ENCODE data around the gene DDHD1. TPM values are rescaled to one million over a fixed set of nuclear protein-coding genes. Genes with fewer than 3 reads are reported as not detected.
A peak's percentile ranks its signal among the peaks of the same experiment; 100 is the strongest.
"Not testable (repeated sequence)": the region's sequence is repeated elsewhere in the genome, so short reads cannot be mapped to it uniquely, and the experiment has no call there.

Gene DDHD1
- total RNA-seq, 2 donors from 2014 or later, result 77.1 to 80.4 TPM

DNA sequence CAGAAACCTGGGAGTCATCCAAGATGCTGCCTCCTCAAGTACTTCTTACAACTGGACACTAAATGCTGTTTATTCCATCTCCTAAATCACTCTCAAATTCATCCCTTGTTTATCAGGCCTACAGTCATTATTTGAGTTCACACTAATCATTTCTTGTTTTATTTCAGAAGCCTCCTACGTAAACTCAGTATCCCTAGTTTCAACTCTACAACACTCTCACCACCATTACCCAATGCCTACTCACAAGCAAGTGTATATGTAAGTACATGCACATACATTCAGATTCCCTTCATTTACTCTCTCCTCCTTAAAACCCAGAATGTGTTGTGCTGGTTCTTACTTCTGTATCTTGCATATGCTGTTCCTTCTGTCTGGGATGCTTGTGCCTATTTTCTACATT is 43.0 kb downstream of the DDHD1 start:
- no peaks in the 10 kb centered on the region for H3K27me3 Mint-ChIP-seq
- no peak overlapping the region for H3K4me3 Mint-ChIP-seq
- ATAC-seq (no peak), DNase-seq (no peak)
- no peaks in the 10 kb centered on the region for H3K9me3 ChIP-seq (ENCODE audit: control insufficient read depth, low read length, poor library complexity, severe bottlenecking)
- no peak overlapping the region for H3K27ac Mint-ChIP-seq
- peaks cover 7% of the 10 kb centered on the region for H3K4me1 Mint-ChIP-seq
- no peaks in the 10 kb centered on the region for H3K36me3 Mint-ChIP-seq (ENCODE audit: low read depth)

DNA sequence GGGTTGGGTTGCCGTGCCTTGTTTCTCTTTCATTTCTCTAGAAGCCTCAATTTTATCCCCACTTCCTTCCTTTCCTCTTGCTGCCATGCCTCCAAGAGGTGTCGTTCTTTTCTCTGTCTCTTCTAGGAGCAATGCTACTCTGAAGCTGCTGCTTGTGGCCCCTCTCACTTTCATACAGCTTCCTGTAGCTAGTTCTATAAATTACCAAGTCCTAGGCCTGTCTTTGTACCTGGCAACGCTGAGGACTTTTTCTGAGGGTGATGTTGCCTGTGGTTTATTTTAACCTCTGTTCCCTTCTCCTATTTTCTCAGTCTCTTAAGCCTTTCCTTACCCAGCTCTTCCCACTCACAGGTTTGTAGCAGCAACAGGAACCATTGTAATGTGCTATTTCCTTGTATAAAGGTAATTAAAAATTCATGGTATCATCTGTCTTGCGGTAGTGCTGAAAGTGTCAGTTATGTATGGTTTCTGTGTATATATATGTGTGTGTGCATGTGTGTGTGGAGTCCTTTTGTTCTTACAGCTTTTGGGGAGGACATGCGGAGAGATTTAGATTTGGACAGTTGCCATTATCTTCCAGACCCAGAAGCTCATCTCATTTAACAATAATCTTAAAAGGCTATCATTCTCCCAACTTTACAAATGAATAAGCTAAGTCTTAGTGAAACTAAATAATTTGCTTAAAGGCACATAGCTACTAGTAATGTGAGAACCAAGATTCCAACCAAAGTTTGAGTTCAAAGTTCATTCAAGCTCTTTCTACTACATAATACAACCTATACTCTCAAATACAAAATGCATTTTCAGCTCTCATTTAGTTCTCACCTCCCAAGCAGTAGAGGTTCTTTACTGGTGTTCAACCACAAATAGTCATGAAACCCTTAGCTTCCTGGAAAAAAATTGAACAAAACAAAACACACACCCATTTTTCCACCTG is 43.8 kb downstream of the DDHD1 start:
- no peaks in the 10 kb centered on the region for H3K9me3 ChIP-seq (ENCODE audit: control insufficient read depth, low read length, poor library complexity, severe bottlenecking)
- Mint-ChIP-seq H3K27me3 (no peaks in the 10 kb centered on the region), H3K4me1 (peaks cover 4% of the 10 kb centered on the region), H3K36me3 (ENCODE audit: low read depth) (no peaks in the 10 kb centered on the region), H3K4me3 (no peak overlapping the region), H3K27ac (no peak overlapping the region)
- DNase-seq, result peak in 1 of 3 donors; percentile 16
- ATAC-seq, result peak; percentile 74

DNA sequence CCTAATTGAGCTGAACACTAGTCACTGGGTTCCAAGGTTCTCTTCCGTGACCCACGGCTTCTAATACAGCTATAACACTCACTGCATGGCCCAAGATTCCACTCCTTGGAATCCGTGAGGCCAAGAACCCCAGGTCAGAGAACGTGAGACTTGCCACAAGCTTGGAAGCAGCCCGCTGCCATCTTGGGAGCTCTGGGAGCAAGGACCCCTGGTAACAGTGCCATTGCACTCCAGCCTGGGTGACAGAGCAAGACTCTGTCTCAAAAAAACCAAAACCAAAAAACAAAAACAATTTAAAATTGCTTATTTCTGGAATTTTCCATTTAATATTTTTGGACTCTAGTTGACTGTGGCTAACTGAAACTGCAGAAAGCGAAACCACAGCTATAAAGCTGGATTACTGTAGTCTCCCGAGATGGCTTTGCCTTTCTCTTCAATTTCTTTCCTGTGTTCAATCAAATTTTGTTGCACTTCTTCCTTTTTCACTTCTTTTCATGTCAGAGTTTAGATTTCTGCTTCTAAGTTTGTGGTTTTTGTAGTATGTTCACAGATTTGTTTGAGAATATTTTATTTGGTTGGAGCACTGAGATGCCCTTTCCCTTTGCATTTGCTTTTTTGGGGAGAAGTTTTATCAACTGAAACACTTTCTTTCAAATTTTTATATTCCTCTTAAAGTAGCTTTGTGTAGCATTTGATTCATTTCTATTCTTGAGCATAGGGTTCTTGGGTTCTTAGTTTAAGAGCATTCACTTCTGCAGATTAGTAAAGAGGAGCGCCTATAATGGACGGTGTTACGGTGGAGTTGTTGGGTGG is 44.6 kb downstream of the DDHD1 start:
- no peaks in the 10 kb centered on the region for H3K9me3 ChIP-seq (ENCODE audit: control insufficient read depth, low read length, poor library complexity, severe bottlenecking)
- Mint-ChIP-seq H3K27ac (no peak overlapping the region), H3K36me3 (ENCODE audit: low read depth) (no peaks in the 10 kb centered on the region), H3K4me3 (no peak overlapping the region), H3K4me1 (peaks cover 4% of the 10 kb centered on the region), H3K27me3 (no peaks in the 10 kb centered on the region)
- DNase-seq, result no peak
- peak; percentile 83 for ATAC-seq

DNA sequence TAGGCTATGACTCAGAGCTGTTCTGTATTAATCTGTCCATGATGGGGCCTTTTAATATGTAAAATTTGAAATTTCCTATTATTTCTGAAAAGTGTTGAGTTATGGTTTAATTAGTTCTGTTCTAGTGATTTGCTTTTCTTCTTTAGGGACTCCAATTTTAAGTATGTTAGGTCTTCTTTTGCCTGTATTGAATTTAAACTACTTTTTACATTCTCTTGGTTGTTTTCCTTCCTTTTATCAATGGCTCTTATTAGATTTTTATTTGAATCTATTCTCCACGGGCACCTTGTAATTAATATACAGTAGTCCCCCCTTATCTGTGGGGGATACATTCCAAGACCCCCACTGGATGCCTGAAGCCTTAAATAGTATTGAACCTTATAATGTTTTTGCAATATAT is 46.4 kb downstream of the DDHD1 start:
- Mint-ChIP-seq H3K27ac (no peak overlapping the region), H3K4me1 (peaks cover 8% of the 10 kb centered on the region), H3K36me3 (ENCODE audit: low read depth) (peaks cover 3% of the 10 kb centered on the region), H3K4me3 (no peak overlapping the region), H3K27me3 (no peaks in the 10 kb centered on the region)
- ATAC-seq (no peak), DNase-seq (no peak)
- no peaks in the 10 kb centered on the region for H3K9me3 ChIP-seq (ENCODE audit: control insufficient read depth, low read length, poor library complexity, severe bottlenecking)

DNA sequence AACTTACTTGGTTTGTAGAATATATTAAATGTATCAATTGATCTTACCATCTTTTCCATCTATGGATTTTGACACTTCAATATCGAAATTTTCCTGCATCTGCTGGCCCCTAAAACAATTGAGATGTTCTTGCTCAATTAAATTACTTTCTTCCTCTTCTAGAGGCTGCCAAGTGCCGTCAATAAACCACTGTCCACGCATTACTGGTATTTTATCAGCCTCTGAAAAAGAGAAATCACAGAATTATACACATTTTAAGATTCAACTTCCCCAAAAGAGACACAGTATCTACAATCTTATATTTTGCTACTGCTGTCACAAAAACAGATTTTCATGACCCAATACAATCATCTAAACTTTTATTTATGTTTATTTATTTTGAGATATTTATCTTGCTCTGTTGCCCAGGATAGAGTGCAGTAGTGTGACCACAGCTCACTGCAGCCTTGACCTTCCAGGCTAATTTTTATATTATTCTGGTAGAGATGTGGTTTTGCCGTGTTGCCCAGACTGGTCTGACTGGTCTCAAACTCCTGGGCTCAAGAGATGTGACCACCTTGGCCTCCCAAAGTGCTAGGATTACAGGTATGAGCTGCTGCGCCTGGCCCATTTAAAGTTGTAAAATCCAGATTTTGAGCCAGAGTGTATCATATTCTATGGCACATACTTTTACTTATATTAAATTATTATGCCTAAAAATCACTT is 49.3 kb downstream of the DDHD1 start:
- H3K9me3 ChIP-seq (ENCODE audit: control insufficient read depth, low read length, poor library complexity, severe bottlenecking), result no peaks in the 10 kb centered on the region

DNA sequence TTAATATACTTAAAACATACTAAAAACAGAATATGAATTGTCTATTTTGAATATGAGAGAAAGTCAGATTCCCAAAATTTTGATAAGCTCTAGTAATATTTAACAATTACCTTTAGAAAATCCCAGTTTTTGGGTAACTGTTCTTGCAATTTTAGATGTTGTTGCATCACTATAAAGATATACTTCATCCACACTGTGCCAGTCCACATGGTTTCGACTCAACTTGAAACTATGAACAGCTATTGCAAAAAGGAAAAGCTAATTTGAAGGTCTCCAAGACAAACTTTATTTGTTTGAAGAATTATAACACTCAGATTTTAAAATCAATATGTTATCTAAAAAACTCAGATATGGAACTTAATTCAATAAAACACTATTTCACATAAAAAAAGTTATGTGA is 59.9 kb downstream of the DDHD1 start:
- no peak overlapping the region for H3K4me3 Mint-ChIP-seq
- H3K9me3 ChIP-seq (ENCODE audit: control insufficient read depth, low read length, poor library complexity, severe bottlenecking), result no peaks in the 10 kb centered on the region
- H3K27ac Mint-ChIP-seq, result no peak overlapping the region
- peaks cover 3% of the 10 kb centered on the region for H3K36me3 Mint-ChIP-seq (ENCODE audit: low read depth)
- DNase-seq (no peak), ATAC-seq (no peak)
- H3K4me1 Mint-ChIP-seq, result peaks cover 3% of the 10 kb centered on the region
- H3K27me3 Mint-ChIP-seq, result no peaks in the 10 kb centered on the region

More for the DNA sequence above, 49.3 kb downstream of the DDHD1 start:
- ATAC-seq, result no peak
- H3K27ac Mint-ChIP-seq, result peak overlapping the region; percentile 4
- peaks cover 3% of the 10 kb centered on the region for H3K36me3 Mint-ChIP-seq (ENCODE audit: low read depth)
- H3K4me3 Mint-ChIP-seq, result no peak overlapping the region
- peaks cover 8% of the 10 kb centered on the region for H3K4me1 Mint-ChIP-seq
- DNase-seq, result no peak
- H3K27me3 Mint-ChIP-seq, result no peaks in the 10 kb centered on the region

DNA sequence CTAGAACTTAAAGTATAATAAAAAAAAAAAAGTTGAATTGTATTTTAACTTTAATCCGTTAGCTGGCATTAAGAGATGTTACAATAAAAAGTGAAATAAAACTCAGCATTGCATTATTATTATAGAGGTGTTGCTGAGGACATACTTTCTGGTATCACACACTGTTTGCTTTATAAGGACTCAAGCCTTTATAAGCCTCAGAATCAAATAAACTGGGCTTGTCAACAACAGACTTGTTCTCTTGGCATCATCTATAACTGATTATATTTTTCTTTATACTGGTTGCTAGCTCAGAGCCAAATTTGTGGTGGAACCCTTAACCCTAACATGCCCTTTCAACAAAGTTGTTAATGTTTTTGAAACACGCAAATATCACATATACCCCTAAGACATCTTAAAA is 62.3 kb downstream of the DDHD1 start:
- Mint-ChIP-seq H3K4me1 (peaks cover 18% of the 10 kb centered on the region), H3K4me3 (no peak overlapping the region), H3K36me3 (ENCODE audit: low read depth) (peaks cover 8% of the 10 kb centered on the region)

DNA sequence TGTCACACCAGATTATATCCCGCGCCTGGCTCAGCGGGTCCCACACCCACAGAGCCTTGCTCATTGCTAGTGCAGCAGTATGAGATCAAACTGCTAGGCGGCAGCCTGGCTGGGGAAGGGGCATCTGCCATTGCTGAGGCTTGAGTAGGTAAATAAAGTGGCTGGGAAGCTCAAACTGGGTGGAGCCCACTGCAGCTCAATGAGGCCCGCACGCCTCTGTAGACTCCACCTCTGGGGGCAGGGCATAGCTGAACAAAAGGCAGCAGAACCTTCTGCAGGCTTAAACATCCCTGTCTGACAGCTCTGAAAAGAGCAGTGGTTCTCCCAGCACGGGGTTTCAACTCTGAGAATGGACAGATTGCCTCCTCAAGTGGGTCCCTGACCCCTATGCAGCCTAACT is 68.2 kb downstream of the DDHD1 start:
- not testable (repeated sequence) for H3K4me3 Mint-ChIP-seq; H3K9me3 ChIP-seq (ENCODE audit: control insufficient read depth, low read length, poor library complexity, severe bottlenecking); H3K27ac Mint-ChIP-seq; H3K27me3 Mint-ChIP-seq; DNase-seq; ATAC-seq
- H3K4me1 Mint-ChIP-seq, result peaks cover 27% of the 10 kb centered on the region
- H3K36me3 Mint-ChIP-seq (ENCODE audit: low read depth), result peaks cover 13% of the 10 kb centered on the region

More for the DNA sequence above, 62.3 kb downstream of the DDHD1 start:
- ATAC-seq (no peak), DNase-seq (no peak)
- Mint-ChIP-seq H3K27me3 (no peaks in the 10 kb centered on the region), H3K27ac (no peak overlapping the region)
- no peaks in the 10 kb centered on the region for H3K9me3 ChIP-seq (ENCODE audit: control insufficient read depth, low read length, poor library complexity, severe bottlenecking)

DNA sequence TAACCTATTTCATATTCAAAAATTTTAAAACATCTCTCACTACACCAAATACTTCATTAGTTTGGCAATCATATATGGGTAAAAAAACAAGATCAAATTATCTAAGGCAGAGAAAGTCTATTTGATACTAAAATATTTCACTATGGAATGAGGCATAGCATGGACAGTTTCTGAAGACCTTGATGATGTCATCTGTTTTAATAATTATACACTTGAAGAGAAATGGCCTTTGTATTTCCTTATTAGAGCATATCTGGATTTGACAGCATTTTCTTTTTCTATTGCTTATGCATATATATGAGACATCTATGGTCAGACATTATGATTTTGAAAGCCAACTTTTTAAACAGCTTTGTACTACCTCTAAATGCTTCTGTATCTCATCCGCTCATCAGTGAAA is 88.6 kb downstream of the DDHD1 start:
- H3K27ac Mint-ChIP-seq, result no peak overlapping the region
- H3K27me3 Mint-ChIP-seq, result no peaks in the 10 kb centered on the region
- H3K4me3 Mint-ChIP-seq, result no peak overlapping the region
- H3K36me3 Mint-ChIP-seq (ENCODE audit: low read depth), result peaks cover 3% of the 10 kb centered on the region
- DNase-seq (no peak), ATAC-seq (no peak)
- no peaks in the 10 kb centered on the region for H3K9me3 ChIP-seq (ENCODE audit: control insufficient read depth, low read length, poor library complexity, severe bottlenecking)
- peaks cover 3% of the 10 kb centered on the region for H3K4me1 Mint-ChIP-seq

DNA sequence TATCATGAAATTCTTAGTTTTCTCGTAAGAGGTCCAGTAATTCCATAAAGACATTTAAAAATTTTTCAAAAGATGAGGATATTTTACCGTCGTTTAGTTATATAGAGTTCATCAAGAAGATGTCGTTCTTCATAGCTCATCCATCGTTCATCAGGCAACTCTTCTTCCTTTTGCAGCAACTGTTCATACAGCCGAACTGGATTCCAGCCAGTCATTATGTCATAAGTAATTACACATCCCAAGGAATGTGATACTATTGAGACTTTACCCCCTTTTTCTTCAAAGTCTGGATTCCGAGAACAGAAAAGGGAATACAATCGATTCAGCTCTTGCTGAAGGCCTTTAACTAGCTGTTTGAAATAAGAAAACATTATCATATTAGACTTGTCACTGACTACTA is 90.3 kb downstream of the DDHD1 start:
- no peaks in the 10 kb centered on the region for H3K27me3 Mint-ChIP-seq
- H3K9me3 ChIP-seq (ENCODE audit: control insufficient read depth, low read length, poor library complexity, severe bottlenecking), result no peaks in the 10 kb centered on the region
- DNase-seq (no peak), ATAC-seq (no peak)
- peak overlapping the region; percentile 16 for H3K27ac Mint-ChIP-seq
- H3K36me3 Mint-ChIP-seq (ENCODE audit: low read depth), result peaks cover 3% of the 10 kb centered on the region
- H3K4me1 Mint-ChIP-seq, result peaks cover 2% of the 10 kb centered on the region
- H3K4me3 Mint-ChIP-seq, result no peak overlapping the region

DNA sequence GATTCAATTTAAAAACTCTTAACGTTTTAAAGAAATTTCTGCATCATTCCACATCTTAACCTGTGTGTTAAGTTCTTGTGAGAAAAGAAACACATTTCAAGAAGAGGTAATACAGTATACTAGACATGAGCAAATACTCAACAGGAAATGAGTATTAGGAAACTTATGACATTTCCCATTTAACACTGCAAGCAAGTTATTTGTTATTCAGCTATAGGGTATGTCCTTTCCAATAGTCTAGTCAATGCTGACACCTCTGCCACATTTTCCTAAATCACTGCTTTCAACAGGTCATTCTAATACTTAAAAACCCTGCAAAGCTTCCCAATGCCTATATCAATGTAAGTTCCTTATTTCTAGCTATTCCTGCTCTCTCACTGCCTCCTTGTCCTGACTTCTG is 93.1 kb downstream of the DDHD1 start:
- no peak for ATAC-seq
- no peaks in the 10 kb centered on the region for H3K27me3 Mint-ChIP-seq
- no peak for DNase-seq
- H3K4me3 Mint-ChIP-seq, result no peak overlapping the region
- no peak overlapping the region for H3K27ac Mint-ChIP-seq
- H3K9me3 ChIP-seq (ENCODE audit: control insufficient read depth, low read length, poor library complexity, severe bottlenecking), result no peaks in the 10 kb centered on the region
- H3K36me3 Mint-ChIP-seq (ENCODE audit: low read depth), result peaks cover 3% of the 10 kb centered on the region
- peaks cover 4% of the 10 kb centered on the region for H3K4me1 Mint-ChIP-seq

DNA sequence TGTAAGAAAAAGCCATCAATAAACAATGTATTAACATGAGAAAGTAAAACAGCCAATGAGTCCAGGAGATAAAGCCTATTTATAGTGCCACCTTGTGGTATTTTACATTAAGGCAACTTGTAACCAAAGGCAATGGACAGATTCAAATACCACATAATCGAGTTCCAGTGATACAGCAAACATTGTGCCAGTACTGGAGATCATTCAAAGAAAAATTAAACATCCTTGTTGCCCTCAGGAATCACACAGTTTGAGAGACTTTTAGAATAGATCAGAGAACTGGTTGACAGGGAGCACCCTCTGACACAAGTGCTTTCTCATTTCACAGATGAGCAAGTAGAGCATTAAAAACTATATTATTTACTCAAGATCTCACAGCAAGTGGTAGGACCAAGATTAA is 98.1 kb downstream of the DDHD1 start:
- peak overlapping the region; percentile 37 for H3K27ac Mint-ChIP-seq
- ATAC-seq, result peak; percentile 75
- no peaks in the 10 kb centered on the region for H3K27me3 Mint-ChIP-seq
- no peak for DNase-seq
- peaks cover 4% of the 10 kb centered on the region for H3K36me3 Mint-ChIP-seq (ENCODE audit: low read depth)
- no peaks in the 10 kb centered on the region for H3K9me3 ChIP-seq (ENCODE audit: control insufficient read depth, low read length, poor library complexity, severe bottlenecking)
- no peak overlapping the region for H3K4me3 Mint-ChIP-seq
- peaks cover 4% of the 10 kb centered on the region for H3K4me1 Mint-ChIP-seq

DNA sequence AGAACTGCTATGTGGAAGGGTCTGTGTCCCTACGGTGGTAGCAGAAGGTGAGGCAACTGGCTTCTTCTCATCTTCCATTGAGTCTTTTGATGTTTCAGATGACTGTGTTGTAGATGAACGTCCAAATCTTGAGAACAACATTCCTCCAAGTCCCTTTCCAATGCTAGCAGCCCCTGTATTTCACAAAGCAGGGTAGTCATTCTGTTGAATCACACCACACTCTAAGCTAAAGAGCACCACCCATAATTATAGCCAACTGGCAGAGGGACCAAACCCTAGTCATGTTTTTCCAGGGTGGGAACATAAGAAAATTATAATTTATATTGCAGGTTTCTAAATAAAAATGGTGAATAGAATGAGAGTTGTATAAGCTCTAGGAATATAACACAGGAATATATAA is 98.7 kb downstream of the DDHD1 start:
- H3K4me3 Mint-ChIP-seq, result no peak overlapping the region
- no peaks in the 10 kb centered on the region for H3K27me3 Mint-ChIP-seq
- DNase-seq, result no peak
- peaks cover 4% of the 10 kb centered on the region for H3K4me1 Mint-ChIP-seq
- no peak overlapping the region for H3K27ac Mint-ChIP-seq
- ATAC-seq, result no peak
- H3K9me3 ChIP-seq (ENCODE audit: control insufficient read depth, low read length, poor library complexity, severe bottlenecking), result no peaks in the 10 kb centered on the region
- H3K36me3 Mint-ChIP-seq (ENCODE audit: low read depth), result peaks cover 9% of the 10 kb centered on the region
